ENCODE results near the gene LIN7B.
"Not testable (repeated sequence)": the region's sequence is repeated elsewhere in the genome, so short reads cannot be mapped to it uniquely, and the experiment has no call there.

DNA sequence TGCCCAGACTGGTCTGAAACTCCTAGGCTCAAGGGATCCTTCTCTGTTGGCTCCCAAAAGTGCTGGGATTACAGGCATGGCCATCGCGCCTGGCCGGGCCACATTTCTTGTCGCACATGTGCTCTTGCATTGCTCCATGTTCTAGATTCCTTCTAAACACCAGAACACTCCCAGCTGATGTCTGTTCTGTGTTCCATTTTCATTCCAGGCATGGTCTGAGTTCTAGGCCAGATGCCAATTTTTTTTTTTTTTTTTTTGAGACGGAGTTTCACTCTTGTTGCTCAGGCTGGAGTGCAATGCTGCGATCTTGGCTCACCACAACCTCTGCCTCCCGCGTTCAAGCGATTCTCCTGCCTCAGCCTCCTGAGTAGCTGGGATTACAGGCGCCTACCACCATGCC lies 7.7 kb downstream of the LIN7B start:
- TF ChIP-seq POLR2AphosphoS5 (IDR thresholded peaks at IDR 0.05; ENCODE audit: low read depth, low read length); TAF1 (IDR thresholded peaks at IDR 0.05; ENCODE audit: low read depth, low read length); POLR2A (IDR thresholded peaks at IDR 0.05; ENCODE audit: low read depth, low read length); POU2F2 (IDR thresholded peaks at IDR 0.05; ENCODE audit: low read depth, low read length); PAX5 (IDR thresholded peaks at IDR 0.05; ENCODE audit: insufficient read depth, low read length, severe bottlenecking): not testable (repeated sequence)

Data from GM12891 (cell line).